GM10248 (cell line): ENCODE measurements around the gene GRAMD1C.
A peak's percentile ranks its signal among the peaks of the same experiment; 100 is the strongest.

Experiments
- CTCF ChIA-PET: fragments of 300-600 bp; sonication (Branson Sonifier 250); formaldehyde crosslinking; extraction: SDS; loops from one replicate; lab custom pipeline; 2021; ENCODE audit warnings: antibody characterized with exemption; lab: Yijun Ruan, JAX
- POLR2A ChIA-PET: fragments of 350-650 bp; sonication (Branson Sonifier 250); formaldehyde crosslinking; extraction: SDS; loops from one replicate; lab custom pipeline; 2020; ENCODE audit warnings: antibody characterized with exemption; lab: Yijun Ruan, JAX
- DNase-seq: peaks from one replicate; pipeline ENCODE4 v3.0.0; 2012; ENCODE audit errors: extremely low spot score
- CTCF ChIP-seq: IDR thresholded peaks from 2 replicates; pipeline ENCODE4 v1.5.1; 2012; ENCODE audit warnings: mild to moderate bottlenecking, low read depth; ENCODE audit errors: extremely low read depth, missing control alignments, control extremely low read depth

The GRAMD1C gene

GRCh38 chr3:113838631-113839209 is at the start of gene GRAMD1C:
Gene GRAMD1C (plus strand): TSS chr3:113838788. CDS start chr3:113838910, 122 bp downstream.
- peak; percentile 88 for DNase-seq
- peak; percentile 96 for TF ChIP-seq CTCF
- ChIA-PET POLR2A (no interaction called here), CTCF (interaction anchor here (0.6 to 4.4 kb wide), 18 partner anchors 9 to 454 kb away, joined by 3 to 35 read pairs (median 4); partner anchors contain the start of genes ATP6V1A and NAA50)

- TF ChIP-seq CTCF: no peak
- ChIA-PET CTCF (interaction anchor here (2.1 kb wide), 1 partner anchor 55 kb away, joined by 5 read pairs; no protein-coding TSS in a partner anchor), POLR2A (no interaction called here)
- DNase-seq: no peak
Measured at GRCh38 chr3:113791381-113791780, 47.2 kb upstream of the GRAMD1C start.

- no peak for DNase-seq
- CTCF ChIA-PET: interaction anchor here (1.2 to 1.9 kb wide), 3 partner anchors 9 to 49 kb away, joined by 4 to 6 read pairs (median 4); no protein-coding TSS in a partner anchor
- no peak for TF ChIP-seq CTCF
- POLR2A ChIA-PET: no interaction called here
Measured at GRCh38 chr3:113794526-113794925, 44.1 kb upstream of the GRAMD1C start.

GRCh38 chr3:113795693-113796092 is 42.9 kb upstream of the GRAMD1C start:
- ChIA-PET POLR2A (no interaction called here), CTCF (interaction anchor here (1.9 kb wide), 1 partner anchor 10 kb away, joined by 4 read pairs; no protein-coding TSS in a partner anchor)
- no peak for DNase-seq
- TF ChIP-seq CTCF: no peak

- DNase-seq: no peak
- CTCF ChIA-PET: interaction anchor here (1.0 to 2.6 kb wide), 5 partner anchors 23 to 67 kb away, joined by 3 to 18 read pairs (median 5); partner anchors contain the start of gene GRAMD1C
- POLR2A ChIA-PET: no interaction called here
- no peak for TF ChIP-seq CTCF
Measured at GRCh38 chr3:113802795-113803455, 35.7 kb upstream of the GRAMD1C start.

GRCh38 chr3:113804661-113805060 is 33.9 kb upstream of the GRAMD1C start:
- no peak for DNase-seq
- ChIA-PET CTCF (no interaction called here), POLR2A (no interaction called here)
- no peak for TF ChIP-seq CTCF
